Activated naive CD8-positive, alpha-beta T cell (primary cell): ENCODE measurements around the gene GOSR1.
"Not testable (repeated sequence)": the region's sequence is repeated elsewhere in the genome, so short reads cannot be mapped to it uniquely, and the experiment has no call there.

Source experiments
- H3K27ac Mint-ChIP-seq: one replicate; pipeline ENCODE4 v1.8.0; 2021; ENCODE audit warnings: mixed read lengths
- H3K27me3 Mint-ChIP-seq: one replicate; pipeline ENCODE4 v1.8.0; 2021; ENCODE audit warnings: mixed read lengths
- H3K36me3 Mint-ChIP-seq: one replicate; pipeline ENCODE4 v1.8.0; 2021; ENCODE audit warnings: mixed read lengths
- H3K4me1 Mint-ChIP-seq: one replicate; pipeline ENCODE4 v1.8.0; 2021; ENCODE audit warnings: low read depth, mixed read lengths
- H3K4me3 Mint-ChIP-seq: one replicate; pipeline ENCODE4 v1.8.0; 2021; ENCODE audit warnings: mild to moderate bottlenecking, mixed read lengths
- H3K9me3 Mint-ChIP-seq: one replicate; pipeline ENCODE4 v1.8.0; 2021; ENCODE audit warnings: low read depth, mixed read lengths

Gene GOSR1

DNA sequence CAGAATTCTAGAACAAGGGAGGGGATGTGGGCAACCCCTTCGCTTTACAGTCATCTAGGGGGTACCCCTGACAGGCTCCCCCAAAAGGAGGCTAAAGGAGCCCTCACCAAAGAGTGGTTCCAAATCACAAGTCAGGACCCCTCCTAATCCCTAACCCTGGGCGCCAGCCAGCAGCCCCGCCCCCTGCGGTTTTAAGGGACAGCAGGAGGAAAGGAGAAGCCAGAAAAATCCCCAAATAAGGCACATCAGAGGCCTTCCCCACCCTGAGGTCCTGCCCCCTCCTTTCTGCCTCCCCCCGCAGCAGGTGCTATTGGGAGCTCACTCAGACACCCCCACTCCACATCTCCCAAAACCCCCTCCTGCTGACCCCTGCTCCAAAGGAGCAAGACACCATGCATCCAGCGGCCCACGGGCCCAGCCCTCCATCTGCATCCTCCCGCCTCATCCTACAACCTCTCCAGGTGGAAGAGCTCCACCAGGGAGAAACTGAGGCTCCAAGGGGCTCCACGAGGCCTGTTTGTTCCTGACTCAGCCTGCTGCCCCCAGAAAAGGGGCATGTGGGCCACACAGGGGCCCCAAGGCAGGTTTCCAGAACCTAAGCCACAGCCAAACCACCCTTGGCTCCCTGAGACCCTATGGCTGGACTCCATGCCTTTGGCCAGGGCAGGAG is 93.5 kb downstream of the GOSR1 start:
- no peak overlapping the region for H3K4me3 Mint-ChIP-seq
- H3K9me3 Mint-ChIP-seq, result no peaks in the 10 kb centered on the region
- H3K27ac Mint-ChIP-seq, result no peak overlapping the region
- H3K4me1 Mint-ChIP-seq, result no peaks in the 10 kb centered on the region
- no peaks in the 10 kb centered on the region for H3K27me3 Mint-ChIP-seq
- no peaks in the 10 kb centered on the region for H3K36me3 Mint-ChIP-seq

DNA sequence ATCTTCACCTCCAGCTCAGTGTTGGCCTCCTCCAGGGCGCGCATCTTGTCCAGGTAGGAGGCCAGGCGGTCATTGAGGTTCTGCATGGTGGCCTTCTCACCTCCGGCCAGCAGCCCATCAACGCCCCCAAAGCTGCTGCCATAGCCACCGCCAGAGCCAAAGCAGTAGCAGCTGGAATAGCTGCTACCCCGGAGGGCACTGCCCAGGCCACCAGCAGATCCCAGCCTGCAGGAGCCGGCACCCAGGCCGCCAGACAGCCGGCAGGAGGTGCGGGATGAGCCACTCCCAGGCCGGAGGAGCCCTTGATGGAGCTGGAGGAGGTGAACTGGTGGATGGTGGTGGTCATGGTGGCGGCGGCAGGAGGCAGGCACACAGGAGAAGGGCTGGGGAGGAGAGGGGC is 94.2 kb downstream of the GOSR1 start:
- H3K4me3 Mint-ChIP-seq, H3K4me1 Mint-ChIP-seq, H3K27ac Mint-ChIP-seq, H3K36me3 Mint-ChIP-seq, H3K9me3 Mint-ChIP-seq, H3K27me3 Mint-ChIP-seq: not testable (repeated sequence)

GRCh38 chr17:30571921-30572320 is 94.7 kb downstream of the GOSR1 start:
- Mint-ChIP-seq H3K27ac (no peak overlapping the region), H3K36me3 (no peaks in the 10 kb centered on the region), H3K27me3 (no peaks in the 10 kb centered on the region), H3K4me1 (no peaks in the 10 kb centered on the region), H3K9me3 (no peaks in the 10 kb centered on the region), H3K4me3 (no peak overlapping the region)

- H3K27me3 Mint-ChIP-seq, H3K4me1 Mint-ChIP-seq, H3K4me3 Mint-ChIP-seq, H3K36me3 Mint-ChIP-seq, H3K9me3 Mint-ChIP-seq, H3K27ac Mint-ChIP-seq: not testable (repeated sequence)
These were observed 95.7 kb downstream of the GOSR1 start for GRCh38 chr17:30572651-30573554.

GRCh38 chr17:30573603-30574175 is 96.5 kb downstream of the GOSR1 start:
- Mint-ChIP-seq H3K27ac (no peak overlapping the region), H3K36me3 (no peaks in the 10 kb centered on the region), H3K9me3 (no peaks in the 10 kb centered on the region), H3K27me3 (no peaks in the 10 kb centered on the region), H3K4me3 (no peak overlapping the region), H3K4me1 (no peaks in the 10 kb centered on the region)

- H3K9me3 Mint-ChIP-seq, H3K27ac Mint-ChIP-seq, H3K4me1 Mint-ChIP-seq, H3K4me3 Mint-ChIP-seq, H3K36me3 Mint-ChIP-seq, H3K27me3 Mint-ChIP-seq: not testable (repeated sequence)
These were observed 97.1 kb downstream of the GOSR1 start for GRCh38 chr17:30574309-30574708.

GRCh38 chr17:30574806-30575205 is 97.6 kb downstream of the GOSR1 start:
- H3K36me3 Mint-ChIP-seq, H3K4me3 Mint-ChIP-seq, H3K4me1 Mint-ChIP-seq, H3K27ac Mint-ChIP-seq, H3K27me3 Mint-ChIP-seq, H3K9me3 Mint-ChIP-seq: not testable (repeated sequence)

- not testable (repeated sequence) for H3K9me3 Mint-ChIP-seq, H3K36me3 Mint-ChIP-seq, H3K4me1 Mint-ChIP-seq, H3K27me3 Mint-ChIP-seq, H3K4me3 Mint-ChIP-seq, H3K27ac Mint-ChIP-seq
These were observed 98.6 kb downstream of the GOSR1 start for GRCh38 chr17:30575648-30576325.

DNA sequence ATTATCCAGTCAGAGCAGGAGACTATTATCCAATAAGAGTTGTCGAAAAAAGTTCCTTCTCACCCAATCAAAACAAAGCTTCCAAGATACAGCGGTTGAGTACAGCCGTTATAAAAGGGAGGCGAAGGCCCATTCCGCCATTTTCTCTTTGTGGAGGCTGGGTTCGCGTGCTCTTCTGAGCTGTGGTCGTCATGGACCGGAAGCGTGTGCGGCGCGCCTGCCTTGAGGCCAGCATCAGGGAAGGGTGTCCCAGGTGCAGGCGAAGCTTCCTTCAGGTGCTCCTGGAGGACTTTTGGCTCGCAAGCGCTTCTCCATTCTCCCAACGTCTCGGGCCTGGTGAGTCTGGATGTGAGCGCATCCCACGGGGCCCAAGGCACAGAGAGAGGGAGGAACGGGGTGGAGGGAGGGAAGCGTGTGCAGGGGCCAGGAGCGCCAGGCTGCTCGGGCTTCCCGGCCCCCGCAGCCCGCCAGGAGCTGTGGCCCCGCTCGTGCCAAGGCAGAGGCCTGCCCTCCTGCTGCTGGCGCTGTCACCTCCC is 99.2 kb downstream of the GOSR1 start:
- no peaks in the 10 kb centered on the region for H3K9me3 Mint-ChIP-seq
- H3K27me3 Mint-ChIP-seq, result no peaks in the 10 kb centered on the region
- no peak overlapping the region for H3K4me3 Mint-ChIP-seq
- H3K36me3 Mint-ChIP-seq, result no peaks in the 10 kb centered on the region
- H3K4me1 Mint-ChIP-seq, result no peaks in the 10 kb centered on the region
- no peak overlapping the region for H3K27ac Mint-ChIP-seq
